Stimulated activated CD4-positive, alpha-beta T cell treated with anti-CD3 and anti-CD28 coated beads, TNF-alpha, amount 100 ng/mL, for 1 hour (primary cell): ENCODE data around the gene CD14.
A peak's percentile ranks its signal among the peaks of the same experiment; 100 is the strongest.
"Not testable (repeated sequence)": the region's sequence is repeated elsewhere in the genome, so short reads cannot be mapped to it uniquely, and the experiment has no call there.

Experiments used
- DNase-seq, 3 donors: peaks; one replicate each; pipeline ENCODE4 v3.0.0-alpha.2; 2020; ENCODE audit warnings: low read depth in 3 of 3, low spot score in 1 of 3

CD14 gene

DNA sequence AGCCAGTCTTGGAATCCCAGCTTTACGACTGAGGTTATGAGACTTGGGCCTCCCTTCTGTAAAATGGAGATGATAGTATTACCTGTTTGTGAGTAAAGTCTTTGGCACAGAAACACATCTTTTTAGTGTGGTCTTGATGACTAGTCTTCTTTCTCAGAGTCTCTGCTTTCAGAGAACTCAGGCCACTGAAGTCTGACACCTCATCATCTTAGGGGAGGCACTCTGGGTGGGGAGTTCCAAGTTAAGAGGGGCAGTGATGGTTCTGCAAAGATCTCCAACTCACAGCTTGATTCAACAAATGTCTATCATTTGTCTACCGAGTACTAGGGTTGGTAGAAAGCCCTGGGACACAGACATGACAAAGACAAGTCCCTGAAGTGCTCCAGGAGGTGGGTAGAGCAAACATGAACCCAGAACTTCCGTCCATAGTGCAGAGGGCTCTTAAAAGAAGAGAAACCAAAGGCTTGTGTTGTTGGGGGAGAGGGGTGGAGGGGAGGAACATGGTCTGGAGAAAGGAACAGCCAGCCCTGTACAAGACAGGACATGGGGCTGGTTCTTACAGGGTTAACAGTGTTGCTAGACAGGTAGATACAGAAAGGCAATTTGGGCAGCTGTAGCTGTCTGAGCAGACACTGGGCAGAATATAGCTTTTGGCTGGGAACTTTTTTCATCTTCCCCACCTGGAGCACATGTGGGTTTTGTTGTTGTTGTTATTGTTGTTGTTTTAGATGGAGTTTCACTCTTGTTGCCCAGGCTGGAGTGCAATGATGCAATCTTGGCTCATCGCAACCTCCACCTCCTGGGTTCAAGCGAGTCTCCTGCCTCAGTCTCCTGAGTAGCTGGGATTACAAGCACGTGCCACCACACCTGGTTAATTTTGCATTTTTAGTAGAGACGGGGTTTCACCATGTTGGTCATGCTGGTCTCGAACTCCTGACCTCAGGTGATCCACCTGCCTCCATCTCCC, 2.6 kb upstream of the CD14 start:
- DNase-seq, result no peak

GRCh38 chr5:140634103-140634502, 1.1 kb upstream of the CD14 start:
- no peak for DNase-seq

DNA sequence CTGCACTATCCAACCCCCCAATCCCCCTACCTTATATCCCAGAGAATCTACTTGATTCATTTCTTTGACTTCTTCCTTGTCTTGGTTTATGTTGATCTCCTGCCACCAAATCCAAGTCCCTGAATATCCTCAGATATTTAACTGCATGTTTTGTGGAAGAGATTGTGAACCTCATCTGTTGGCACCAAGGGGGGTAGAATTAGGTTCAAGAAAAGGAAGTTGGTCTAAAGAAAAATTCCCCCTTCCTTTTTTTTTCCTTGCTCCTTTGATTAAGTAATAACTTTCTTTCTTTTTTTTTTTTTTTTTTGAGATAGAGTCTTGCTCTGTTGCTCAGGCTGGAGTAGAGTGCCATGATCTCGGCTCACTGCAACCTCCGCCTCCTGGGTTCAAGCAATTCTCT, 526 bp upstream of the CD14 start:
- DNase-seq, result no peak

DNA sequence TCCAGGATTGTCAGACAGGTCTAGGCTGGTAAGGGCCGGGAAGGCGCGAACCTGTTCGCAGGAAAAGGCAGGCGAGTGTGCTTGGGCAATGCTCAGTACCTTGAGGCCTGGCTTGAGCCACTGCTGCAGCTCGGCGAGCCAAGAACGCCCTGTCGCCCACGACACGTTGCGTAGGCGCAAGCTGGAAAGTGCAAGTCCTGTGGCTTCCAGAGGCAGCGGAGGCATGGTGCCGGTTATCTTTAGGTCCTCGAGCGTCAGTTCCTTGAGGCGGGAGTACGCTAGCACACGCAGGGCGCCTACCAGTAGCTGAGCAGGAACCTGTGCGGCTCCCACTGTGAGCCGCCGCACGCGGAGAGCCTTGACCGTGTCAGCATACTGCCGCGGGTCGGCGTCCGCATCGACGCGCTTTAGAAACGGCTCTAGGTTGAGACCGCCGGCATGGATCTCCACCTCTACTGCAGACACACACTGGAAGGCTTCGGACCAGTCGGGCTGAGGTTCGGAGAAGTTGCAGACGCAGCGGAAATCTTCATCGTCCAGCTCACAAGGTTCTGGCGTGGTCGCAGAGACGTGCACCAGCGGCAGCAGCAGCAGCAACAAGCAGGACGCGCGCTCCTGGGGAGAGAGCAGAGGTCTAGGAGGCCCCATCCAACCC, 482 bp downstream of the CD14 start:
- peak in 1 of 3 donors; percentile 32 for DNase-seq

DNA sequence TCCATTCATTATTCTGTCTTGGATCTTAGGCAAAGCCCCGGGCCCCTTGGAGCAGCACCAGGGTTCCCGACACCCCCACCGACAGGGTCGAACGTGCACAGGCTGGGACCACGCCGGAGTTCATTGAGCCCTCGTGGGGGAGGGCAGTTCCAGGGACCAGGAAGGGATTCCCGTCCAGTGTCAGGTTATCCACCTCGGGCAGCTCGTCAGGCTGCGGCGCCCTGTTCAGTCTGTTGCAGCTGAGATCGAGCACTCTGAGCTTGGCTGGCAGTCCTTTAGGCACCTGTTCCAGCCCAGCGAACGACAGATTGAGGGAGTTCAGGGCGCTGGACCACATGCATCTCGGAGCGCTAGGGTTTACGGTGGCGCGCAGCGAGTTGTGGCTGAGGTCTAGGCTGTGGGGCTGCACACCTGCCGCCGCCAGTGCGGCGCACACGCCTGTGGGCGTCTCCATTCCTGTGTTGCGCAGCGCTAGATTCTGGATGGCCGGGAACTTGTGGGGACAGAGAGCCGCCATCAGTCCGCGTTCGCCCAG, 1.1 kb downstream of the CD14 start:
- peak in 1 of 3 donors; percentile 10 for DNase-seq

- no peak for DNase-seq
These were observed 1.9 kb downstream of the CD14 start for GRCh38 chr5:140631036-140631417.

DNA sequence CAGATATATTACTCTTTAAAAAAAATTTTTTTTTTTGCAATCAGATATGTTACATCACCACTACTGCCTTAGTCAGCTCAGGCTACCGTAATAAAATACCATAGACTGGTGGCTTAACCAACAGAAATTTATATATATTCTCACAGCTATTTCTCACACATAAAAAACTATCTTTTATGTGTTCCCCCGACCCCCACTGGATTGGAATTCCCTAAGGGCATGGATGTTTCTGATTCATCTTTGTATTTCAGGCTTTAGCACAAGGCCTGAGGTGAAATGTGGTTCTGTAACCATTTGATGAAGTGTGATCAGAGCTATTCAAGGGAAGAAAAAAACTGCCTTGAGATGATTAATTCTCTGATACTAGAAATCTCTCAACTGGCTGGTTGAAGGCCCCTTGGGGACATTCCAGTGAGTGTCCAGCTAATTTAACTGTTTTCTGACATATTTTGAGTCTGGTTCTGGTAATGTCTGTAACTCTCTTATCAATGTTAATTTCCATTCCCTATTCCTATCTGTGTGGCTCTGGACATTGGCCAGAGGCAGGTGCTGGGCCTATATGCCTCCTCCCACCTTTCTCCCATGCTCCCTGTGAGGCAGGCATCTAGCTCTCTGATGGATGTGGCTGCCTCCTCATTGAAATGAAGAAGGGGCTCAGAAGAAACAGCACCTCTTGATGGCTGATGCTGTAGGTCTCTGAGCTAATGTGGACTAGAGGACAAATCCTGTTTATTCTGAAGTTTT, 2.5 kb downstream of the CD14 start:
- DNase-seq, result no peak

DNA sequence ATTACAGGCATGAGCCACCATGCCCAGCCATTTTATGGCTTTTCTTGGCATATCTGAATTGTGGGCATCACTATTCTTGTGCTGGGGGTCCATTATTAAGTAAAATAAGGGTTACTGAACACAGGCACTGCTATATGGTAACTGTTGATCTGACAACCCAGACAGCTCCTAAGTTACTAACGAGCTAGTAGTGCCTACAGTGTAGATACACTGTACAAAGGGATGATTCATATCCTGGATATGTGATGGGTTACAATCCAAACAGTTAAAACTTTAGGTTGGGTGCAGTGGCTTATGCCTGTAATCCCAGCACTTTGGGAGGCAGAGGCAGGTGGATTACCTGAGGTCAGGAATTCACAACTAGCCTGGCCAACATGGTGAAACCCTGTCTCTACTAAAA, 4.3 kb downstream of the CD14 start:
- DNase-seq, result no peak

GRCh38 chr5:140627972-140628371, 5.0 kb downstream of the CD14 start:
- no peak for DNase-seq

DNA sequence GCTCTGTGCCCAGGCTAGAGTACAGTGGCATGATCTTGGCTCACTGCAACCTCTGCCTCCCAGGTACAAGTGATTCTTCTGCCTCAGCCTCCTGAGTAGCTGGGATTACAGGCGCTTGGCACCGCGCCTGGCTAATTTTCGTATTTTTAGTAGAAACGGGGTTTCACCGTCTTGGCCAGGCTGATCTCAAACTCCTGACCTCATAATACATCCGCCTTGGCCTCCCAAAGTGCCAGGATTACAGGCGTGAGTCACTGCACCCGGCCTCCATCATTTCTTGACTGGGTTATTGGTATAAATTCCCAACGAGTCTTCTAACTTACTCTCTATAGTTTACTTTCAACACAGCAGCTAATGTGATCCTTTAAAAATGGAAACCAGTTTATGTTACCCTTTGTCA, 8.1 kb downstream of the CD14 start:
- not testable (repeated sequence) for DNase-seq

- not testable (repeated sequence) for DNase-seq
These were observed 9.9 kb downstream of the CD14 start for GRCh38 chr5:140623061-140623460.

- no peak for DNase-seq
These were observed 10.7 kb downstream of the CD14 start for GRCh38 chr5:140622301-140622700.

- no peak for DNase-seq
These were observed 21.9 kb downstream of the CD14 start for GRCh38 chr5:140611020-140611521.

DNA sequence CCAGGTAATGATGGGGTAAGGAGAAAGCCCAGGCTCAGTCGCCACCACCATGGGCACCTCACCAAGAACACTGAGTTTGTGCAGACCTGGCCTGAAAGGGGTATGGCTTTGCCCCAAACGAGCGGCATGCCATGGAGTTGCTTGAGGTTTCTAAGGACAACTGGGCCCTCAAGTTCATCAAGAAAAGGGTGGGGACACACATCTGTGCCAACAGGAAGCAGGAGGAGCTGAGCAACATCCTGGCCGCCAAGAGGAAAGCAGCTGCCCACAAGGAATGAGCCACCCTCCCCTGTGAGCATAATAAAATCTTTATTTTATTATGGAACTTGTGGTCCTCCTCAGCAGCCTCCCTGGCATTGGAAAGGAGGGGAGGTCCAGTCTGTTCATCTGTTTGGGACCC, 23.8 kb downstream of the CD14 start:
- DNase-seq, result no peak

- DNase-seq, result no peak
These were observed 24.3 kb downstream of the CD14 start for GRCh38 chr5:140608722-140609121.

DNA sequence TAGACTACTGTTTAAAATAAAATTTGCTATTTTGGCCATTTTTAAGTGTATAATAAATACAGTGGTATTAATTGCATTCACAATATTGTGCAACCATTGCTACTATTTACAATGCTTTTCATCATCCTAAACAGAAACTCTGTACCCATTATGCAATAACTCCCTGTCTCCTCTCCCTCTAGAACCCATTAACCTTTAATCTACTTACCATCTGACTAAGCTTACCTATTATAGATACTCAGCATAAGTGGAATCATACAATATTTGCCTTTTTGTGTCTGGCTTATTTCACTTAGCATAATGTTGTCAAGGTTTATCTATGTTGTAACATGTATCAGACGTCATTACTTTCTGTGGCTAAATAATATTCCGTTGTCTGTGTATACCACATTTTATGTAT, 25.9 kb downstream of the CD14 start:
- DNase-seq, result no peak

DNA sequence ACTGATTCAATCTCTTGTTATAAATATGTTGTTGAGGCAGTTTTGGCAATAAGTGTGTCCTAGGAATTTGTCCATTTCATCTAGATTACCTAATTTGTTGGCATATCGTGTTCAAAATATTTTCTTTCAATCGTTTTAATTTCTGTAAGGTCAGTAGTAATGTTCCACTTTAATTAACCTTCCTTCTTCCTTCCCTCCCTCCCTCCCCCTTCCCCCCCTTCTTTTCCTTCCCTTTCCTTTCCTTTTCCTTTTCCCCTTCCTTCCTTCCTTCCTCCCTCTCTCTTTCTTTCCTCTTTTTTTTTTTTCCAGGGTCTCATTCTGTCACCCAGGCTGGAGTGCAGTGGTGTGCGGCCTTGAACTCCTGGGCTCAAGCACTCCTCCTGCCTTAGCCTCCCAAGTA, 27.1 kb downstream of the CD14 start:
- DNase-seq, result no peak

- DNase-seq, result no peak
These were observed 29.2 kb downstream of the CD14 start for GRCh38 chr5:140603734-140604133.

GRCh38 chr5:140603446-140603698, 29.6 kb downstream of the CD14 start:
- not testable (repeated sequence) for DNase-seq

- no peak for DNase-seq
These were observed 30.8 kb downstream of the CD14 start for GRCh38 chr5:140602147-140602546.

DNA sequence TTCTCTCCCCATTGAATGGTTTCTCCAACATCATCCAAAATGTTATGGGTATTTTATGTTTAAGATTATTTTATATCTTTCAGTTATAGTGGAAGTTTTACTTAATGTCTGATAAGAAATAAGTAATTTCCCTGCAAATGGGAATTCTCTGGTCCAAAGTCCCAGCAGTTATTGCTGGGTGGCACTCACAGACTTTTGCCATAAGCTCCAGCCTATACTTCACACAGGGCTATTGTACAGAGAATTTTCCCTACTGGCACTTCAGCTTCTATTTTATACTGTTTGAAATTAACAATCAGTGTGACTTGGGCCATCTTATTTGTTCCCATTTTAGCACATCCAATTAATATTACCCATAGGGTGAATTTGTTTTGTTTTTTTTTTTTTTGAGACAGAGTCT, 32.9 kb downstream of the CD14 start:
- DNase-seq, result no peak

- DNase-seq, result no peak
These were observed 34.1 kb downstream of the CD14 start for GRCh38 chr5:140598836-140599235.
